Right lobe of liver (tissue), 6 donors: ENCODE measurements around the gene JPT2. TPM values are rescaled to one million over a fixed set of nuclear protein-coding genes. Genes with fewer than 3 reads are reported as not detected.

Experiments used
- ATAC-seq, 4 donors: fragments of 200-7000 bp; cut with Tn5 transposase; one replicate each; pipeline ENCODE4 v1.9.1; 2020; ENCODE audit warnings: mild to moderate bottlenecking in 4 of 4, moderate library complexity in 4 of 4
- DNase-seq, 3 donors: peaks; one replicate each; pipeline ENCODE4 v3.0.0-alpha.2; 2020
- H3K27ac ChIP-seq, 3 donors: fragments of 200-600 bp; one replicate each; pipeline ENCODE4 v1.8.0; 2022
- H3K27me3 ChIP-seq, 2 donors: fragments of 200-600 bp; one replicate each; pipeline ENCODE4 v1.8.0; 2022
- H3K36me3 ChIP-seq, 4 donors: fragments of 200-600 bp; sonication (generic) in 1 of 4; one replicate each; pipeline versions ENCODE4 v1.5.1 to v1.8.0; 2017 to 2022; ENCODE audit warnings: control low read depth in 1 of 4
- H3K4me1 ChIP-seq, 4 donors: fragments of 200-600 bp; sonication (generic) in 1 of 4; one replicate each; pipeline versions ENCODE4 v1.5.1 to v1.8.0; 2017 to 2022; ENCODE audit warnings: control low read depth in 1 of 4
- H3K4me3 ChIP-seq, 3 donors: fragments of 200-600 bp; one replicate each; pipeline ENCODE4 v1.8.0; 2022
- H3K9me3 ChIP-seq, 4 donors: fragments of 200-600 bp; sonication (generic) in 1 of 4; one replicate each; pipeline versions ENCODE4 v1.5.1 to v1.8.0; 2017 to 2022; ENCODE audit warnings: control low read depth in 1 of 4
- CTCF ChIP-seq, 4 donors: fragments of 200-600 bp in 3 of 4; fragments of 450-650 bp in 1 of 4; IDR thresholded peaks; one replicate each; pipeline versions ENCODE4 v1.5.1 to v1.8.0; 2016 to 2022; ENCODE audit warnings: antibody characterized with exemption in 4 of 4, mild to moderate bottlenecking in 2 of 4
- POLR2A ChIP-seq: fragments of 450-650 bp; IDR thresholded peaks from one replicate; pipeline ENCODE4 v1.6.1; 2017; ENCODE audit warnings: antibody characterized with exemption, mild to moderate bottlenecking
- WGBS: methylation state at CpG from one replicate; pipeline ENCODE4 v1.1.6; 2018; ENCODE audit warnings: low coverage, low lambda C conversion rate; ENCODE audit not compliant: insufficient coverage; ENCODE audit errors: missing lambda C conversion rate; 5-methylcytosine and 5-hydroxymethylcytosine counted together
- intact Hi-C, 2 donors: fragments of 100-400 bp; cut with DNase I; formaldehyde crosslinking; loops; one replicate each; pipeline versions ENCODE4 v1.11.2 to v1.14.1; 2022
- total RNA-seq, 6 experiments: library from RNA; depleted of rRNA in 2 of 6; stranded (reverse); fragments of >200 nt in 2 of 6; fragmentation: NEBNext Ultra II Directional in 3 of 6; extraction: Animal tissue kit (Norgen Biotek cat#: 25700) in 3 of 6; gene quantifications; one replicate each; pipeline versions ENCODE4 v1.1.0 to v1.2.4, GENCODE V29; 2016 to 2023
- donor health status: DM: no; HTN: yes; CAD: no.
- donor health status: DM: no; HTN: no; CAD: no.
- donor health status: DM: no; HTN: no; CAD: no.
- donor health status: DM: no; HTN: yes; CAD: no.
- donor health status: DM: no; HTN: yes; CAD: no.

Gene JPT2
- total RNA-seq, 6 experiments from 2014 or later, result 31.0 to 47.7 (median 38.7) TPM

- ATAC-seq, result no peak
- H3K9me3 ChIP-seq, result no peaks in the 10 kb centered on the region
- DNase-seq, result no peak
- H3K27me3 ChIP-seq, result no peaks in the 10 kb centered on the region
- no peaks in the 10 kb centered on the region for H3K36me3 ChIP-seq
- WGBS, result 74% methylated on average over 11 of the region's 17 CpGs
- no peak overlapping the region for H3K27ac ChIP-seq
- intact Hi-C loops, result no loop called here
- peaks cover 0 to 14% (median 6%) of the 10 kb centered on the region in 4 donors for H3K4me1 ChIP-seq
- H3K4me3 ChIP-seq, result no peak overlapping the region
- TF ChIP-seq CTCF (IDR thresholded peaks at IDR 0.05), result no peak
Observed at GRCh38 chr16:1710811-1711507, 32.9 kb downstream of the JPT2 start.

- DNase-seq, result no peak
- intact Hi-C loops, result no loop called here
- no peaks in the 10 kb centered on the region for H3K27me3 ChIP-seq
- no peak overlapping the region for H3K27ac ChIP-seq
- peak; percentile 25 to 57 (median 42) for ATAC-seq
- no peaks in the 10 kb centered on the region for H3K36me3 ChIP-seq
- WGBS, result 64% methylated on average over 6 of the region's 14 CpGs
- H3K4me3 ChIP-seq, result no peak overlapping the region
- H3K9me3 ChIP-seq, result no peaks in the 10 kb centered on the region
- TF ChIP-seq POLR2A (no peak), CTCF (IDR thresholded peaks at IDR 0.05) (no peak)
- peaks cover 0 to 5% (median 2%) of the 10 kb centered on the region in 4 donors for H3K4me1 ChIP-seq
Observed at GRCh38 chr16:1712791-1713261, 34.7 kb downstream of the JPT2 start.

- H3K27ac ChIP-seq, result no peak overlapping the region
- no peak for TF ChIP-seq CTCF (IDR thresholded peaks at IDR 0.05)
- TF ChIP-seq POLR2A, result no peak
- ATAC-seq, result no peak
- DNase-seq, result no peak
- H3K9me3 ChIP-seq, result no peaks in the 10 kb centered on the region
- H3K4me1 ChIP-seq, result no peaks in the 10 kb centered on the region
- no peaks in the 10 kb centered on the region for H3K36me3 ChIP-seq
- no peak overlapping the region for H3K4me3 ChIP-seq
- intact Hi-C loops, result no loop called here
- no peaks in the 10 kb centered on the region for H3K27me3 ChIP-seq
- 86% methylated on average over 7 of the region's 7 CpGs for WGBS
Observed at GRCh38 chr16:1713331-1713730, 35.3 kb downstream of the JPT2 start.

- DNase-seq, result no peak
- intact Hi-C loops, result no loop called here
Observed at GRCh38 chr16:1713933-1714332, 35.9 kb downstream of the JPT2 start.

More at GRCh38 chr16:1713933-1714332, 35.9 kb downstream of the JPT2 start:
- Histone ChIP-seq H3K9me3 (no peaks in the 10 kb centered on the region), H3K4me1 (no peaks in the 10 kb centered on the region), H3K27ac (no peak overlapping the region), H3K36me3 (no peaks in the 10 kb centered on the region), H3K27me3 (no peaks in the 10 kb centered on the region), H3K4me3 (no peak overlapping the region)
- WGBS, result 75% methylated on average over 1 of the region's 14 CpGs
- no peak for ATAC-seq
- no peak for TF ChIP-seq CTCF (IDR thresholded peaks at IDR 0.05)
- no peak for TF ChIP-seq POLR2A
